Kidney (tissue), 14 donors: Measurements from ENCODE around the gene DNTT. TPM values are rescaled to one million over a fixed set of nuclear protein-coding genes. Genes with fewer than 3 reads are reported as not detected.

Experiments used
- DNase-seq, 5 donors: peaks; one replicate each; pipeline ENCODE4 v3.0.0-alpha.2; 2013 to 2020
- FAIRE-seq: peaks from 2 replicates; lab custom pipeline; 2012; peaks lifted over from hg19 to GRCh38; lab: Jason Lieb, UNC
- H3K27ac ChIP-seq, 2 donors: one replicate each; pipeline ENCODE4 v1.7.0; 2013; ENCODE audit warnings: low read depth in 2 of 2, low read length in 2 of 2, inconsistent platforms in 1 of 2
- H3K27me3 ChIP-seq: one replicate; pipeline ENCODE4 v1.7.1; 2013; ENCODE audit warnings: low read length, inconsistent platforms; ENCODE audit not compliant: control insufficient read depth, insufficient read depth
- H3K36me3 ChIP-seq, 3 donors: one replicate each; pipeline versions ENCODE4 v1.7.0 to v1.7.1; 2013; ENCODE audit warnings: low read length in 3 of 3, control low read depth in 1 of 3, inconsistent platforms in 1 of 3; ENCODE audit not compliant: insufficient read depth in 3 of 3, control insufficient read depth in 2 of 3
- H3K4me1 ChIP-seq, 3 donors: one replicate each; pipeline versions ENCODE4 v1.7.0 to v1.7.1; 2013; ENCODE audit warnings: low read length in 3 of 3, inconsistent platforms in 1 of 3, low read depth in 1 of 3; ENCODE audit not compliant: control insufficient read depth in 2 of 3, insufficient read depth in 2 of 3
- H3K4me3 ChIP-seq, 3 donors: one replicate each; pipeline versions ENCODE4 v1.7.0 to v1.8.1; 2013; ENCODE audit warnings: low read length in 3 of 3, control low read depth in 1 of 3, inconsistent platforms in 1 of 3
- H3K9ac ChIP-seq, 3 donors: one replicate each; pipeline versions ENCODE4 v1.7.0 to v1.7.1; 2013; ENCODE audit warnings: low read length in 3 of 3, control low read depth in 1 of 3, inconsistent platforms in 1 of 3
- H3K9me3 ChIP-seq, 3 donors: one replicate each; pipeline versions ENCODE4 v1.7.0 to v1.7.1; 2013; ENCODE audit warnings: low read length in 3 of 3, control low read depth in 1 of 3, inconsistent platforms in 1 of 3; ENCODE audit not compliant: control insufficient read depth in 2 of 3, insufficient read depth in 1 of 3
- CTCF ChIP-seq: IDR thresholded peaks from 3 replicates; pipeline ENCODE4 v1.5.1; 2012; ENCODE audit warnings: mild to moderate bottlenecking, moderate library complexity, borderline replicate concordance; ENCODE audit not compliant: insufficient read depth; ENCODE audit errors: extremely low read depth
- intact Hi-C: fragments of 100-400 bp; cut with DNase I; formaldehyde crosslinking; loops from one replicate; pipeline ENCODE4 v1.11.1; 2022
- polyA plus RNA-seq: library from polyadenylated mRNA; stranded (reverse); fragments of 350-450 nt; fragmentation: Illumina TruSeq; extraction: RNeasy Lipid Tissue Mini Kit (QIAGEN cat#74804); gene quantifications from one replicate; pipeline ENCODE4 v1.2.3, GENCODE V29; 2014; ENCODE audit warnings: low read depth, low replicate concordance; ENCODE audit not compliant: insufficient read depth
- total RNA-seq: library from RNA; stranded (reverse); fragmentation: NEBNext Ultra II Directional; extraction: Animal tissue kit (Norgen Biotek cat#: 25700); gene quantifications from one replicate; pipeline ENCODE4 v1.2.1, GENCODE V29; 2021
- donor health status: control.
- donor health status: control.
- donor health status: control.
- donor health status: control.
- donor health status: control.
- donor health status: DM: yes; HTN: yes; CAD: no.
- donor health status: Normal renal cell carcinoma (clear cell type).

Gene DNTT
- total and polyA plus RNA-seq, 2 donors from 2014 or later = not detected

- H3K9ac ChIP-seq = no peak overlapping the region
Measured at GRCh38 chr10:96276831-96277230, 27.4 kb upstream of the DNTT start.

GRCh38 chr10:96279191-96279641 lies 25.0 kb upstream of the DNTT start:
- Histone ChIP-seq H3K4me1 (peaks cover 0 to 10% (median 5%) of the 10 kb centered on the region in 3 donors), H3K9me3 (no peaks in the 10 kb centered on the region), H3K36me3 (no peaks in the 10 kb centered on the region), H3K9ac (no peak overlapping the region), H3K27me3 (no peaks in the 10 kb centered on the region), H3K27ac (no peak overlapping the region), H3K4me3 (no peak overlapping the region)
- intact Hi-C loops = no loop called here
- TF ChIP-seq CTCF = no peak
- FAIRE-seq (no peak), DNase-seq (no peak)

More at GRCh38 chr10:96276831-96277230, 27.4 kb upstream of the DNTT start:
- Histone ChIP-seq H3K36me3 (no peaks in the 10 kb centered on the region), H3K4me1 (peaks cover 0 to 24% (median 11%) of the 10 kb centered on the region in 3 donors), H3K4me3 (no peak overlapping the region), H3K27ac (peak overlapping the region; percentile 61 to 81), H3K9me3 (no peaks in the 10 kb centered on the region), H3K27me3 (no peaks in the 10 kb centered on the region)
- FAIRE-seq (no peak), DNase-seq (no peak)
- intact Hi-C loops = no loop called here
- no peak for TF ChIP-seq CTCF

- Histone ChIP-seq H3K9me3 (no peaks in the 10 kb centered on the region), H3K9ac (no peak overlapping the region), H3K27ac (no peak overlapping the region), H3K4me3 (no peak overlapping the region), H3K27me3 (no peaks in the 10 kb centered on the region), H3K36me3 (no peaks in the 10 kb centered on the region), H3K4me1 (peaks cover 0 to 9% (median 5%) of the 10 kb centered on the region in 3 donors)
- FAIRE-seq (no peak), DNase-seq (no peak)
- intact Hi-C loops = no loop called here
- no peak for TF ChIP-seq CTCF
Measured at GRCh38 chr10:96280859-96281258, 23.4 kb upstream of the DNTT start.
